Endothelial cell of umbilical vein (primary cell): Measurements from ENCODE around the gene PHAF1.

ENCODE experiments used
- CTCF ChIP-seq, 2 donors: IDR thresholded peaks; 1 replicate in 1 of 2; 2 replicates in 1 of 2; pipeline ENCODE4 v1.5.1; 2011; ENCODE audit warnings: low read length in 2 of 2, mild to moderate bottlenecking in 2 of 2, moderate library complexity in 2 of 2, control low read depth in 1 of 2, inconsistent platforms in 1 of 2, low read depth in 1 of 2; ENCODE audit not compliant: insufficient read depth in 1 of 2; ENCODE audit errors: extremely low read depth in 1 of 2
- EZH2 ChIP-seq: IDR thresholded peaks from 2 replicates; pipeline ENCODE4 v1.6.1; 2012; ENCODE audit warnings: borderline replicate concordance, low read depth, mild to moderate bottlenecking, moderate library complexity, low read length, inconsistent platforms; ENCODE audit not compliant: severe bottlenecking
- GATA2 ChIP-seq: IDR thresholded peaks from 2 replicates; pipeline ENCODE4 v1.7.0; 2011; ENCODE audit warnings: low read depth, mild to moderate bottlenecking, moderate library complexity, mixed read lengths, low read length; ENCODE audit not compliant: insufficient read length, insufficient read depth
- JUN ChIP-seq: IDR thresholded peaks from 2 replicates; pipeline ENCODE4 v1.6.1; 2011; ENCODE audit warnings: borderline replicate concordance, low read depth; ENCODE audit not compliant: insufficient read length, insufficient read depth
- MAX ChIP-seq: IDR thresholded peaks from 2 replicates; pipeline ENCODE4 v1.6.1; 2011; ENCODE audit not compliant: insufficient read depth, insufficient read length
- MYC ChIP-seq: IDR thresholded peaks from one replicate; pipeline ENCODE4 v1.6.1; 2011; ENCODE audit warnings: mild to moderate bottlenecking, low read depth, low read length
- POLR2A ChIP-seq: IDR thresholded peaks from 2 replicates; pipeline ENCODE4 v1.6.1; 2012; ENCODE audit warnings: low read depth, mild to moderate bottlenecking, control low read depth, low read length

- no peak for TF ChIP-seq GATA2
- TF ChIP-seq CTCF (IDR thresholded peaks at IDR 0.05; ENCODE audit: extremely low read depth in 1 of 2, insufficient read depth in 1 of 2, low read depth in 1 of 2, low read length in 2 of 2), result no peak
- TF ChIP-seq MAX, result no peak
- no peak for TF ChIP-seq POLR2A
- no peak for TF ChIP-seq MYC
- no peak for TF ChIP-seq JUN
- TF ChIP-seq EZH2, result no peak
Measured at GRCh38 chr16:67154578-67155294, 45.0 kb downstream of the PHAF1 start.
